ENCODE data around the gene SOCS2.
"Not testable (repeated sequence)": the region's sequence is repeated elsewhere in the genome, so short reads cannot be mapped to it uniquely, and the experiment has no call there.

Gene SOCS2, protein sequence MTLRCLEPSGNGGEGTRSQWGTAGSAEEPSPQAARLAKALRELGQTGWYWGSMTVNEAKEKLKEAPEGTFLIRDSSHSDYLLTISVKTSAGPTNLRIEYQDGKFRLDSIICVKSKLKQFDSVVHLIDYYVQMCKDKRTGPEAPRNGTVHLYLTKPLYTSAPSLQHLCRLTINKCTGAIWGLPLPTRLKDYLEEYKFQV

DNA sequence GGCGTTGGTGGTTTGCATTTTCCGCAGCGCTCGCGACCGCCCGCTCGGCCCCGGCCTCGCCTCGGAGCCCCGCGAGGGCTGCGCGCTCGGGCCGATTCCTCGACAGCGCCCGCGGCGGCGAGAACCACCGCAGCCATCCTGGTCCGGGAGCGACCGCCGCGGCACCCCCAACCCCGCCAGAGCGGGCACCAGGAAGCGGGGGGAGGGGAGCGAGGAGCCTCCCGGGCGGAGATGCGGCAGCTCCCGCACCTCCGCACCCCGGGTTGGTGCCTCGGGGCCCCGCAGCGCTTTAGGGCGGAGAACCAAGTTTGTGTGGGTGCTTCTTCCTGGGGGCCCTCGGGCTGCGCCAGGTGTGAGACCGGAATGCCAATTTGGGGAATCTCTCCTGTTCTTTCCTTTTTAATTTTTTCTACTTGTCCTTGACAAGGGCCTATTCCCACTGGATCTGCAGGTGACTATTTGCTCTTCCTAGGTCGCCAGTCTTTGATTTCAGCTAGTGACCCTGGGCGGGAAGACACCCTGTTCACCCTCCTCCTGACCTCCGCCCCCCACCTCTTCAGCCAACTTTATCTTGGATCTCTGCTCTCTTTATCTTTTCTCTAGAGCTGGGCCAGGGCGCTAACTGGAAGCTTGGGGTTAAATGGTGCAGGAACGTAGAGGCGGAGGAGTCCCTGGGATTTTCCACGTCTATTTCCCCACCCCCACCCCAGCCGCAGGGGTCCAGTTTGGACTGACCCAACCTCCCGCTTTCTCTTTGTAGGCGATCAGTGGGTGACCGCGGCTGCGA is at the start of gene SOCS2:
Gene SOCS2 (plus strand): TSS at position 751 of the 787 bp plus-strand sequence. CDS start 223 bp downstream, outside the sequence.
- no peak for DNase-seq

DNA sequence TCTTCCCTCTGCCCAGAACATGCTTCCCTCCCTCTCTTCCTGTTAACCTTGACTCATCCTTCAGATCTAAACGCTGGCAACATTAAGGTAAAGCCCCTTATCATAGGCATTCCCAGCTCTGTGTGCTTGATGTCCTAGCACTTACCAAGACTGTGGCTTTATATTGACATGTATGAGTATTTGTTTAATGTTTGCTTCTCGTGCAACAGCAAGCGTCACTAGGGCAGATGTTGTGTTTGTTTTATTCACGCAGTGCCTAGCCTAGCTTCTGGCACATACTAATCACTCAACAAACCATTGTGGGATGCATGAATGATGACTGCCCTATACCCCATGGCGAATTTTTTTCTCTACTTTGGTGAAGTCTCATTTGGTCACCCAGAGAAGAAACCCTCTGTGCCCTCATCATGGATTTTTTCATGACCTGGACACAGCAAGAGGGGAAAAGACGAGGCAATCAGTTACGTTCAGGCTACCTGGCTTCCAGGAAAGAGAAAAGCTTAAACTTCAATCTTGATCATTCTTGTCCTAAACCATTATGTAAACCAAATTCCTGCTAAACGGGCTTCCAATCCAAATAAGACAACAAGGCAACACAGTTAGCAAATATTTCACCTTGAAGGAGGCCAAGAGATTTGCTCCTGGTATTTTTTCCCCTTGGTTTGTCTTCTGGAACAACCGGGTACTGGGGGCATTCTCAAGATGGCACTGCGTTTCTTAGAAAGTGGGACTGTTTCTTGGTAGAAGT is 47.9 kb upstream of the SOCS2 start:
- no peak for DNase-seq

- DNase-seq = no peak
Observed at GRCh38 chr12:93526786-93527428, 45.6 kb upstream of the SOCS2 start.

- DNase-seq = no peak
Observed at GRCh38 chr12:93530358-93530757, 42.1 kb upstream of the SOCS2 start.

- no peak for DNase-seq
Observed at GRCh38 chr12:93533310-93533709, 39.2 kb upstream of the SOCS2 start.

GRCh38 chr12:93536111-93536765 is 36.2 kb upstream of the SOCS2 start:
- no peak for DNase-seq

- no peak for DNase-seq
Observed at GRCh38 chr12:93536766-93537488, 35.5 kb upstream of the SOCS2 start.

DNA sequence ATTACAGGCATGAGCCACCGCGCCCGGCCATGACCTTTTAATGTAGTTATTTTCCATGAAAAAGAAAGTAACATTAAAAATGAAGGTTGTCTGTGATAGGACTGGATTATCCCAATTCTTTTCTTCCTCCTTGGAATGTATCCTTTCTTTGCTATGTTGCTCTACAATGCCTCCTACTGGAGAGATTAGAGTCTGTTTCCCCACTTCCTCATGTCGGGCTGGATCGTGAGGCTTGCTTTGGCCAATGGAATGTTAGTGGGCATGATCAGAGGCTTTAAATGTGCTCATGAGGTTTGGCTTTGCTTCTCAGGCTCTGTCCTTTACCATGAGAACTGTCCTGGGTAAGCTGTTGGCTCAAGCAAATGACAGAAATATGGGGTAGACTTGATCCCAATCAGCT is 34.7 kb upstream of the SOCS2 start:
- no peak for DNase-seq

DNA sequence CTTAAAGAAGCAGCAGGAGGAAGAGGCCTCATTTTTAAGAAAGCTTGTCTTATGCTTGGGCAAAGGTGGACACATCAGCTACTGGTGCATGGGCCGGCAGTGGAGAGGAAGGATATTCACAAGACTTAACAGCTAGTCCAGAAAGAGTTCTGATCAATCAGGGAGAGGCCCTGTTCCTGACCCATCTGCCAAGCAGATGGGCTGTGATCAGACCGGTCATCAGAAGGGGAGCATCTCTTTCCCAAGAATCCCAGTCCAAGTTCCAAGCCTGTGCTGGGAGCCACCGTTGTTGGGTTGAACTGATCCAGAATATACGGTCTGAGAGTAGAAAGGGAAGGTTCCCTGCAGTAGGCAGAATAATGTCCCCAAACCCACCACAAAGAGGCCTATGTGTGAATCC is 32.7 kb upstream of the SOCS2 start:
- no peak for DNase-seq

- DNase-seq = no peak
Observed at GRCh38 chr12:93540466-93540865, 32.0 kb upstream of the SOCS2 start.

- DNase-seq = no peak
Observed at GRCh38 chr12:93541578-93542225, 30.8 kb upstream of the SOCS2 start.

DNA sequence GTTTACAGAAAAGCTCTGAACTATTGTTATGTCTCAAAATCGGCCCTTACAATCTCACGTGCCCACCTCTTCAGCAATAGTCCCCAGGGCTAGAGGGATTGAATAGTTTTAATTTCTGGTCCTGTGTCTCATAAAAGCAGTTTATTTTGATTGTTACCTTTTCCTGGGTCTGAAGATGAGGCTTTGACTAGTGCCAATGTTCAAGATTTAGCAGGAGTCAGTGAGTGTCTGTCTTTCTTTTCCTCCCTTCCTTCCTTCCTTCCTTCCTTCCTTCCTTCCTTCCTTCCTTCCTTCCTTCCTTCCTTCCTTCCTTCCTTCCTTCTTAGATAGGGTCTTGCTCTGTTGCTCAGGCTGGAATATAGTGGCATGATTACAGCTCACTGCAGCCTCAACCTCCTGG is 24.7 kb upstream of the SOCS2 start:
- DNase-seq = no peak

DNA sequence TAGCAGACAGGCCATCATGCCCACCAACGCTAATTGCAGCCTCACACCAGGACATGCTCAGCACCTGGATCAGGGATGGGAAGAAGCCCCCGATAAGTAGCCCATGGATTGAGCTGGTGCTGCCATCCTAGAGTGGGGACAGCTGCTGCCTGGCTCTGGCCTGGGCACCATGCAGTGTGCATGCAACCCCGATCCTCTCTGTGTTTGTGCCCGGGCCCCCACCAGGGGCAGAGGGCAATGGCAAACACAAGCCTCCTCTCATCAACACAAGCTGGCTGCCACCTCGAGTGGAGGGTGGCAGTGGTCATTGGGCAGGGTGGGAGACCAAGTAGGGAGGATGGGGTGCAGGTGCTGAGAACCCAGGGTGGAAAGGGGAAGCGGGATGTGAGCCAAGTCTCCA is 23.3 kb upstream of the SOCS2 start:
- DNase-seq = no peak

- DNase-seq = no peak
Observed at GRCh38 chr12:93550748-93551611, 21.5 kb upstream of the SOCS2 start.

DNA sequence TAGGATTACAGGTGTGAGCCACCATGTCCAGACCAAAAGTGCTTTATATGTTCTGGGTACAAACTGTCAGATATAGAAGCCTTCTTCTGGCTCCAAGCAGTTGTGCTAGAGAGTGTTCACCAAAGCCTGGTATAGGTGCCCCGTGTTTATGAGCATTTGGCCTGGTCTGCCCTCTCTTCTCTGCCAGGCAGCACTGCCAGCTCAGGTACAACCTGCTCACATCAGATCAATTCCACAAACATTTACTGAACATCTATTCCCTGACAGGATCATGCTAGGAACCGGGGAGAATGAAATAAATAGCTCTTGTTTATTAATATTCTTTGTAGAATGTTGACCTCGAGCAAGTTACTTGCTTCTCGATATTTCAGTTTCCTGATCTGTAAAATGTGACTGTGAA is 20.0 kb upstream of the SOCS2 start:
- DNase-seq = no peak

DNA sequence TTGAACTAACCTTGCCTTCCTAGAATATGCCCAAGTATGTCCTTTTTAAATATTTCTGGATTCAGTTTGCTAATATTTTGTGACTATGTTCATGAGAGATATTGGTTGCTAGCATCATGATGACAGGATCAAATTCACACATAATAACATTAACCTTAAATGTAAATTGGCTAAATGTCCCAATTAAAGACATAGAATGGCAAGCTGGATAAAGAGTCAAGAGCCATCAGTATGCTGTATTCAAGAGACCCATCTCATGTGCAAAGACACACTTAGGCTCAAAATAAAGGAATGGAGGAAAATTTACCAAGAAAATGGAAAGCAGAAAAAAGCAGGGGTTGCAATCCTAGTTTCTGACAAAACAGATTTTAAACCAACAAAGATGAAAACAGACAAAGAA is 14.6 kb upstream of the SOCS2 start:
- DNase-seq = not testable (repeated sequence)

DNA sequence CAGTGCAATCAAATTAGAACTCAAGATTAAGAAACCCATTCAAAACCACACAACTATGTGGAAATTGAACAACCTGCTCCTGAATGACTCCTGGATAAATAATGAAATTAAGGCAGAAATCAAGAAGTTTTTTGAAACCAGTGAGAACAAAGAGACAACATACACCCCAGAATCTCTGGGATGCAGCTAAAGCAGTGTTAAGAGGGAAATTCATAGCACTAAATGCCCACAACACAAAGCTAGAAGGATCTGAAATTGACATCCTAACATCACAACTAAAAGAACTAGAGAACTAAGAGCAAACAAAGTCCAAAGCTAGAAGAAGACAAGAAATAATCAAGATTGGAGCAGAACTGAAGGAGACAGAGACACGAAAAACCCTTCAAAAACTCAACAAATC is 13.8 kb upstream of the SOCS2 start:
- not testable (repeated sequence) for DNase-seq

- no peak for DNase-seq
Observed at GRCh38 chr12:93563807-93564538, 8.5 kb upstream of the SOCS2 start.

DNA sequence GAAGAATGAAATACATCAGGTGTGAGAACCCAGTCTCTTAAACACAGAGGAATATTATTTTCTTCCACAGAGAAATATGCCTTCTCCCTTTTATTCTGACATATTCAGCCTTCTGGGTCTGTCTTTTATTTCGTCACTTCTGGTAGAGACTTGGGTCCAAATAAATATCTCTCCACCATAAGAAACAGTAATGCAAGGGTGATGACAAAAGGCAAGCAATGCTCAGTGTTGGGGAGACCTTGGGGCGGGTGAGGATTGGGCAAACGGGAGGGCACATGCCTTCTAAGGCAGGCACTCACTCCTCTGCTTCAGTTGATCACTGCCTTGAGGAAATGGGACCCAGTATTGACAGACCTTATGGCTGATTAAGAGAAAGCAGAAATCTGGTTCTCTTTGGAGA is 6.7 kb upstream of the SOCS2 start:
- no peak for DNase-seq

DNA sequence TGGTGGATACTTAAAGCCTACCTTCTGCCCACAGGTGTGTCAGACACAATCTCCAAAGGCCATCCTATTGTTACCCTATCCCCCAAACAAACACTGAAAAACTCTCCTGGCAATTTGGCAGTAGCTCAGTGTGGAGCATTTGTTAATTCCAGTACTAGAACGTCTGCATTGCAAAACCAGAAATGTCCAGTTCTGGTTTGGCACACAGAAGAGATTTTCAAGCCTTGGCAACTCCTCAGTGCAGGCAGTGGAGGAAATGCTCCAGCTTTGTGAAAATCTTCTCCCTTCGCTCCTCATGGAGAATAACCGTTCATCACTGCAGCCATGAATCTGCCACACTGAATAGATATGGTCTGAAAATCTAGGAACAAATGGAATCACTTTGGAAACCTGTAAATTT is 5.3 kb upstream of the SOCS2 start:
- no peak for DNase-seq

Measured in activated gamma-delta T cell treated with Interleukin-2 at 50 U/mL for 16 hours (primary cell).